ENCODE data around the gene NRBP1. TPM values are rescaled to one million over a fixed set of nuclear protein-coding genes. Genes with fewer than 3 reads are reported as not detected.

The NRBP1 gene
- total and polyA plus RNA-seq, 9 of the 15 experiments (the other 6 are each of a cell fraction or from before 2014, with no cell fraction given) = 2.9 to 84.5 (median 36.9) TPM

- TF ChIP-seq ZNF592 (IDR thresholded peaks at IDR 0.05) (peak; percentile 94), TAF1 (IDR thresholded peaks at IDR 0.05; ENCODE audit: control insufficient read depth, extremely low read depth, insufficient read depth, low read length, severe bottlenecking) (peak; percentile 91), PKNOX1 (IDR thresholded peaks at IDR 0.05) (0 out of 2 replicates have a peak, but pooled peaks have one; percentile 35), FOS (IDR thresholded peaks at IDR 0.05; ENCODE audit: extremely low read depth, insufficient read length) (no peak), DIDO1 (tag; IDR thresholded peaks at IDR 0.05; ENCODE audit: low read depth) (0 out of 2 replicates have a peak, but pooled peaks have one; percentile 53), POLR2B (IDR thresholded peaks at IDR 0.05; ENCODE audit: low read depth, partially characterized antibody) (peak; percentile 96), PML (IDR thresholded peaks at IDR 0.05; ENCODE audit: low read length) (peak; percentile 87), ZFP1 (CRISPR knock-in tag; IDR thresholded peaks at IDR 0.05) (no peak), NELFE (IDR thresholded peaks at IDR 0.05; ENCODE audit: insufficient read depth, insufficient read length) (no peak), CCNT2 (IDR thresholded peaks at IDR 0.05; ENCODE audit: borderline replicate concordance, extremely low read depth, insufficient read length, low read depth, low read length) (peak; percentile 85), NR4A1 (CRISPR knock-in tag; IDR thresholded peaks at IDR 0.05) (no peak), NR4A1 (tag; IDR thresholded peaks at IDR 0.05) (peak; percentile 64; the same call in 1 of the 2 replicates), CTBP1 (IDR thresholded peaks at IDR 0.05; ENCODE audit: borderline replicate concordance) (peak; percentile 72; the same call in 1 of the 2 replicates), NR2C2 (CRISPR knock-in tag; IDR thresholded peaks at IDR 0.05) (peak; percentile 21; the same call in 1 of the 2 replicates), NR2C2 (tag; IDR thresholded peaks at IDR 0.05) (peak; percentile 72; the same call in 1 of the 2 replicates), RBM25 (IDR thresholded peaks at IDR 0.05; ENCODE audit: low read depth, low read length, severe bottlenecking) (peak; percentile 98), BMI1 (IDR thresholded peaks at IDR 0.05; ENCODE audit: low read length) (no peak), NR0B1 (IDR thresholded peaks at IDR 0.05; ENCODE audit: partially characterized antibody) (no peak), TCF3 (CRISPR knock-in tag; IDR thresholded peaks at IDR 0.05) (peak; percentile 4; the same call in 1 of the 2 replicates), SMC3 (conservative IDR thresholded peaks at IDR 0.05; ENCODE audit: insufficient read depth, low read depth, low read length) (no peak)
These were observed 18.9 kb upstream of the NRBP1 start, which contains the start of gene PPM1G (continued) for GRCh38 chr2:27409321-27410073.

Data from K562 (cell line).